PFSK-1 (cell line): ENCODE results near the gene TMEM139.

ENCODE experiments used
- POLR2AphosphoS5 ChIP-seq: IDR thresholded peaks from 2 replicates; pipeline ENCODE4 v1.6.1; 2012; ENCODE audit warnings: low read depth, mild to moderate bottlenecking, control low read depth, low read length, moderate library complexity
- REST ChIP-seq, 2 experiments: IDR thresholded peaks; 2 replicates each; pipeline versions ENCODE4 v1.6.1 to v1.8.0; 2011 to 2012; ENCODE audit warnings: low read depth in 2 of 2, low read length in 2 of 2, control low read depth in 1 of 2, inconsistent platforms in 1 of 2, mild to moderate bottlenecking in 1 of 2, moderate library complexity in 1 of 2; ENCODE audit not compliant: insufficient read depth in 1 of 2
- SIN3A ChIP-seq: IDR thresholded peaks from 2 replicates; pipeline ENCODE4 v1.6.1; 2012; ENCODE audit warnings: mild to moderate bottlenecking, low read length, moderate library complexity, borderline replicate concordance; ENCODE audit not compliant: insufficient read depth
- TAF1 ChIP-seq: IDR thresholded peaks from 2 replicates; pipeline ENCODE4 v1.6.1; 2012; ENCODE audit warnings: low read length, control low read depth, borderline replicate concordance; ENCODE audit not compliant: insufficient read depth

GRCh38 chr7:143308632-143309031 is 23.9 kb downstream of the TMEM139 start:
- TF ChIP-seq POLR2AphosphoS5 (no peak), TAF1 (no peak), REST (IDR thresholded peaks at IDR 0.05; ENCODE audit: insufficient read depth in 1 of 2, low read depth in 2 of 2, low read length in 2 of 2) (no peak), SIN3A (no peak)
